Trophoblast cell (in vitro differentiated cells and primary cell): ENCODE data around the gene IQCH.

Experiments used
- DNase-seq, 2 donors: peaks; one replicate each; pipeline ENCODE4 v3.0.0-alpha.2; 2016
- H2AFZ ChIP-seq: 2 replicates; pipeline ENCODE4 v1.6.1; 2013; ENCODE audit warnings: low read length, moderate library complexity, mild to moderate bottlenecking; ENCODE audit not compliant: insufficient read depth, poor library complexity
- H2AK5ac ChIP-seq: 2 replicates; pipeline ENCODE4 v1.6.1; 2013; ENCODE audit warnings: mild to moderate bottlenecking, low read length
- H2BK120ac ChIP-seq: 2 replicates; pipeline ENCODE4 v1.6.1; 2013; ENCODE audit warnings: low read length, mild to moderate bottlenecking, moderate library complexity; ENCODE audit not compliant: insufficient read depth, poor library complexity
- H2BK12ac ChIP-seq: 2 replicates; pipeline ENCODE4 v1.6.1; 2013; ENCODE audit warnings: mild to moderate bottlenecking, low read length, moderate library complexity
- H2BK5ac ChIP-seq: 2 replicates; pipeline ENCODE4 v1.6.1; 2013; ENCODE audit warnings: low read length, low read depth, moderate library complexity, mild to moderate bottlenecking; ENCODE audit not compliant: poor library complexity
- H3K14ac ChIP-seq: 2 replicates; pipeline ENCODE4 v1.6.1; 2013; ENCODE audit warnings: mild to moderate bottlenecking, low read length
- H3K18ac ChIP-seq: 2 replicates; pipeline ENCODE4 v1.6.1; 2013; ENCODE audit warnings: mild to moderate bottlenecking, low read length
- H3K23ac ChIP-seq: 2 replicates; pipeline ENCODE4 v1.6.1; 2013; ENCODE audit warnings: low read length
- H3K27ac ChIP-seq: 2 replicates; pipeline ENCODE4 v1.5.1; 2013; ENCODE audit warnings: low read depth, mild to moderate bottlenecking, inconsistent platforms, low read length, moderate library complexity
- H3K27me3 ChIP-seq: 2 replicates; pipeline ENCODE4 v1.6.1; 2013; ENCODE audit warnings: inconsistent platforms, mild to moderate bottlenecking, low read length, moderate library complexity; ENCODE audit not compliant: insufficient read depth
- H3K36me3 ChIP-seq, 2 experiments: 1 replicate in 1 of 2; 2 replicates in 1 of 2; pipeline ENCODE4 v1.6.1; 2013; ENCODE audit warnings: low read length in 2 of 2, mild to moderate bottlenecking in 2 of 2, moderate library complexity in 1 of 2; ENCODE audit not compliant: insufficient read depth in 2 of 2, control insufficient read depth in 1 of 2
- H3K4ac ChIP-seq: 2 replicates; pipeline ENCODE4 v1.6.1; 2013; ENCODE audit warnings: low read depth, mild to moderate bottlenecking, low read length, moderate library complexity
- H3K4me1 ChIP-seq, 2 experiments: 1 replicate in 1 of 2; 2 replicates in 1 of 2; pipeline ENCODE4 v1.6.1; 2013; ENCODE audit warnings: low read length in 2 of 2, mild to moderate bottlenecking in 2 of 2, moderate library complexity in 1 of 2; ENCODE audit not compliant: insufficient read depth in 2 of 2, control insufficient read depth in 1 of 2
- H3K4me2 ChIP-seq: 2 replicates; pipeline ENCODE4 v1.6.1; 2013; ENCODE audit warnings: inconsistent platforms, mild to moderate bottlenecking, low read length, moderate library complexity
- H3K4me3 ChIP-seq: 2 replicates; pipeline ENCODE4 v1.5.1; 2013; ENCODE audit warnings: mild to moderate bottlenecking, low read depth, low read length, inconsistent platforms
- H3K79me1 ChIP-seq: one replicate; pipeline ENCODE4 v1.6.1; 2013; ENCODE audit warnings: low read length
- H3K79me2 ChIP-seq: 2 replicates; pipeline ENCODE4 v1.6.1; 2013; ENCODE audit warnings: low read length, mild to moderate bottlenecking; ENCODE audit not compliant: control insufficient read depth, insufficient read depth, poor library complexity
- H3K9ac ChIP-seq: 2 replicates; pipeline ENCODE4 v1.6.1; 2013; ENCODE audit warnings: mild to moderate bottlenecking, low read length
- H3K9me3 ChIP-seq: 2 replicates; pipeline ENCODE4 v1.6.1; 2013; ENCODE audit warnings: low read depth, mild to moderate bottlenecking, control low read depth, inconsistent platforms, low read length; ENCODE audit not compliant: insufficient read depth
- H4K12ac ChIP-seq: 2 replicates; pipeline ENCODE4 v1.6.1; 2013; ENCODE audit warnings: low read depth, mild to moderate bottlenecking, low read length, moderate library complexity
- H4K8ac ChIP-seq: 2 replicates; pipeline ENCODE4 v1.6.1; 2013; ENCODE audit warnings: low read depth, mild to moderate bottlenecking, low read length, moderate library complexity
- H4K91ac ChIP-seq: one replicate; pipeline ENCODE4 v1.6.1; 2013; ENCODE audit warnings: low read depth, mild to moderate bottlenecking, low read length, moderate library complexity
- WGBS: extraction: QIAGEN DNeasy Blood & Tissue Kit; methylation state at CpG from one replicate; pipeline ENCODE4 v1.1.7; 2013; ENCODE audit warnings: missing lambda C conversion rate; ENCODE audit not compliant: insufficient read length, insufficient coverage; ENCODE audit errors: extremely low coverage; 5-methylcytosine and 5-hydroxymethylcytosine counted together

The IQCH gene

GRCh38 chr15:67415181-67415580 is 160.6 kb downstream of the IQCH start:
- Histone ChIP-seq H2BK120ac (no peak overlapping the region), H4K8ac (no peak overlapping the region), H3K79me1 (no peaks in the 10 kb centered on the region), H3K14ac (no peak overlapping the region), H2AK5ac (no peak overlapping the region), H3K4me1 (peaks cover 0 to 2% of the 10 kb centered on the region in 2 experiments), H4K91ac (no peak overlapping the region), H3K79me2 (no peaks in the 10 kb centered on the region), H3K27me3 (no peaks in the 10 kb centered on the region), H3K4ac (no peak overlapping the region), H3K9me3 (no peaks in the 10 kb centered on the region), H3K36me3 (no peaks in the 10 kb centered on the region), H3K18ac (no peak overlapping the region), H3K9ac (no peak overlapping the region), H3K4me2 (no peak overlapping the region), H3K23ac (no peak overlapping the region), H2AFZ (no peak overlapping the region), H2BK12ac (no peak overlapping the region), H3K4me3 (no peak overlapping the region), H4K12ac (no peak overlapping the region), H2BK5ac (no peak overlapping the region), H3K27ac (no peak overlapping the region)
- DNase-seq, result no peak
- no CpG with 5 or more reads among the region's 7 CpGs for WGBS

- Histone ChIP-seq H3K9me3 (no peaks in the 10 kb centered on the region), H3K18ac (no peak overlapping the region), H3K9ac (no peak overlapping the region), H3K14ac (no peak overlapping the region), H4K91ac (no peak overlapping the region), H3K23ac (no peak overlapping the region), H3K4me3 (no peak overlapping the region), H3K79me1 (no peaks in the 10 kb centered on the region), H3K4ac (no peak overlapping the region), H3K4me1 (peaks cover 0 to under 1% of the 10 kb centered on the region in 2 experiments), H2BK120ac (no peak overlapping the region), H3K36me3 (no peaks in the 10 kb centered on the region), H4K8ac (no peak overlapping the region), H3K27me3 (no peaks in the 10 kb centered on the region), H3K79me2 (no peaks in the 10 kb centered on the region), H2AFZ (no peak overlapping the region), H3K27ac (no peak overlapping the region), H4K12ac (no peak overlapping the region), H2AK5ac (no peak overlapping the region), H2BK5ac (no peak overlapping the region), H2BK12ac (no peak overlapping the region), H3K4me2 (no peak overlapping the region)
- DNase-seq, result no peak
- no CpG with 5 or more reads among the region's 6 CpGs for WGBS
Observed at GRCh38 chr15:67416891-67417290, 162.3 kb downstream of the IQCH start.

- no peak overlapping the region for H4K12ac ChIP-seq
- H3K9me3 ChIP-seq, result no peaks in the 10 kb centered on the region
- no peak overlapping the region for H3K9ac ChIP-seq
- H2AK5ac ChIP-seq, result no peak overlapping the region
- H3K79me2 ChIP-seq, result no peaks in the 10 kb centered on the region
- no peaks in the 10 kb centered on the region for H3K4me1 ChIP-seq
- H2BK5ac ChIP-seq, result no peak overlapping the region
- DNase-seq, result no peak
- no peak overlapping the region for H3K18ac ChIP-seq
- H4K91ac ChIP-seq, result no peak overlapping the region
- no peaks in the 10 kb centered on the region for H3K27me3 ChIP-seq
- no peak overlapping the region for H3K27ac ChIP-seq
- H3K14ac ChIP-seq, result no peak overlapping the region
- H3K36me3 ChIP-seq, result no peaks in the 10 kb centered on the region
- H4K8ac ChIP-seq, result no peak overlapping the region
- H2BK12ac ChIP-seq, result no peak overlapping the region
- H3K23ac ChIP-seq, result no peak overlapping the region
- H2AFZ ChIP-seq, result no peak overlapping the region
- no peak overlapping the region for H2BK120ac ChIP-seq
- no peaks in the 10 kb centered on the region for H3K79me1 ChIP-seq
- no peak overlapping the region for H3K4ac ChIP-seq
- no peak overlapping the region for H3K4me3 ChIP-seq
- no peak overlapping the region for H3K4me2 ChIP-seq
- WGBS, result no CpG with 5 or more reads among the region's 3 CpGs
Observed at GRCh38 chr15:67419705-67420104, 165.1 kb downstream of the IQCH start.

GRCh38 chr15:67420137-67420536 is 165.6 kb downstream of the IQCH start:
- Histone ChIP-seq H2AFZ (no peak overlapping the region), H3K23ac (no peak overlapping the region), H4K8ac (no peak overlapping the region), H3K36me3 (no peaks in the 10 kb centered on the region), H2BK12ac (no peak overlapping the region), H3K4me1 (no peaks in the 10 kb centered on the region), H2BK120ac (no peak overlapping the region), H2AK5ac (no peak overlapping the region), H3K9me3 (no peaks in the 10 kb centered on the region), H3K27ac (no peak overlapping the region), H3K9ac (no peak overlapping the region), H3K79me1 (no peaks in the 10 kb centered on the region), H3K4ac (no peak overlapping the region), H3K4me2 (no peak overlapping the region), H3K27me3 (no peaks in the 10 kb centered on the region), H3K14ac (no peak overlapping the region), H2BK5ac (no peak overlapping the region), H4K91ac (no peak overlapping the region), H3K79me2 (no peaks in the 10 kb centered on the region), H4K12ac (no peak overlapping the region), H3K4me3 (no peak overlapping the region), H3K18ac (no peak overlapping the region)
- DNase-seq, result no peak
- WGBS, result no CpG with 5 or more reads among the region's 2 CpGs
